Ectodermal cell (in vitro differentiated cells): ENCODE data around the gene ATXN1L.
A peak's percentile ranks its signal among the peaks of the same experiment; 100 is the strongest.

Experiments used
- H3K27ac ChIP-seq: 2 replicates; pipeline ENCODE4 v1.7.0; 2013; ENCODE audit warnings: mild to moderate bottlenecking, low read depth, low read length; ENCODE audit not compliant: insufficient read depth, poor library complexity, severe bottlenecking
- H3K27me3 ChIP-seq: 2 replicates; pipeline ENCODE4 v1.7.0; 2013; ENCODE audit warnings: mild to moderate bottlenecking, low read length; ENCODE audit not compliant: insufficient read depth, control insufficient read depth, poor library complexity, severe bottlenecking
- H3K36me3 ChIP-seq: one replicate; pipeline ENCODE4 v1.7.0; 2013; ENCODE audit warnings: low read length; ENCODE audit not compliant: control insufficient read depth, insufficient read depth
- H3K4me1 ChIP-seq: one replicate; pipeline ENCODE4 v1.7.0; 2013; ENCODE audit warnings: low read length; ENCODE audit not compliant: control insufficient read depth, insufficient read depth
- H3K4me3 ChIP-seq: 2 replicates; pipeline ENCODE4 v1.7.0; 2013; ENCODE audit warnings: low read depth, low read length, control low read depth; ENCODE audit not compliant: insufficient read depth
- H3K9me3 ChIP-seq: 2 replicates; pipeline ENCODE4 v1.7.0; 2013; ENCODE audit warnings: mild to moderate bottlenecking, low read length, moderate library complexity; ENCODE audit not compliant: control insufficient read depth
- WGBS, 2 experiments: methylation state at CpG; one replicate each; pipeline ENCODE4 v1.1.7; 2013; ENCODE audit warnings: missing lambda C conversion rate in 2 of 2; 5-methylcytosine and 5-hydroxymethylcytosine counted together

Gene ATXN1L

GRCh38 chr16:71867939-71868338 lies 22.2 kb downstream of the ATXN1L start:
- Histone ChIP-seq H3K27ac (no peak overlapping the region), H3K9me3 (no peaks in the 10 kb centered on the region), H3K4me1 (no peaks in the 10 kb centered on the region), H3K27me3 (no peaks in the 10 kb centered on the region), H3K4me3 (no peak overlapping the region), H3K36me3 (peaks cover 24% of the 10 kb centered on the region)
- 90 to 93% methylated on average over 3 of the region's 3 CpGs for WGBS, 2 experiments

- WGBS, 2 experiments, result 95 to 100% methylated on average over 1 of the region's 1 CpG
- Histone ChIP-seq H3K4me1 (no peaks in the 10 kb centered on the region), H3K27me3 (no peaks in the 10 kb centered on the region), H3K9me3 (no peaks in the 10 kb centered on the region), H3K36me3 (peaks cover 19% of the 10 kb centered on the region), H3K4me3 (no peak overlapping the region), H3K27ac (no peak overlapping the region)
Observed at GRCh38 chr16:71869089-71869488, 23.3 kb downstream of the ATXN1L start.

GRCh38 chr16:71870818-71871217 lies 25.0 kb downstream of the ATXN1L start:
- 95 to 100% methylated on average over 2 of the region's 2 CpGs for WGBS, 2 experiments
- no peaks in the 10 kb centered on the region for H3K9me3 ChIP-seq
- no peaks in the 10 kb centered on the region for H3K27me3 ChIP-seq
- no peak overlapping the region for H3K4me3 ChIP-seq
- H3K27ac ChIP-seq, result no peak overlapping the region
- no peaks in the 10 kb centered on the region for H3K4me1 ChIP-seq
- H3K36me3 ChIP-seq, result peaks cover 5% of the 10 kb centered on the region

GRCh38 chr16:71873199-71873598 lies 27.4 kb downstream of the ATXN1L start:
- no peaks in the 10 kb centered on the region for H3K4me1 ChIP-seq
- H3K36me3 ChIP-seq, result peaks cover 8% of the 10 kb centered on the region
- no peaks in the 10 kb centered on the region for H3K27me3 ChIP-seq
- no peak overlapping the region for H3K27ac ChIP-seq
- H3K4me3 ChIP-seq, result no peak overlapping the region
- 94 to 95% methylated on average over 4 of the region's 4 CpGs for WGBS, 2 experiments
- no peaks in the 10 kb centered on the region for H3K9me3 ChIP-seq

GRCh38 chr16:71878911-71879310 lies 33.1 kb downstream of the ATXN1L start:
- no peaks in the 10 kb centered on the region for H3K9me3 ChIP-seq
- H3K4me1 ChIP-seq, result peaks cover 2% of the 10 kb centered on the region
- WGBS, 2 experiments, result 68 to 69% methylated on average over 4 of the region's 4 CpGs
- H3K27ac ChIP-seq, result no peak overlapping the region
- no peak overlapping the region for H3K4me3 ChIP-seq
- H3K27me3 ChIP-seq, result no peaks in the 10 kb centered on the region
- H3K36me3 ChIP-seq, result peaks cover 17% of the 10 kb centered on the region

- Histone ChIP-seq H3K27me3 (no peaks in the 10 kb centered on the region), H3K9me3 (no peaks in the 10 kb centered on the region), H3K36me3 (peaks cover 17% of the 10 kb centered on the region), H3K4me1 (peaks cover 2% of the 10 kb centered on the region), H3K27ac (no peak overlapping the region), H3K4me3 (no peak overlapping the region)
- 92 to 93% methylated on average over 3 to 4 of the region's 4 CpGs for WGBS, 2 experiments
Observed at GRCh38 chr16:71880176-71880575, 34.4 kb downstream of the ATXN1L start.

- whole genome bisulfite sequencing, 2 experiments, result 12 to 16% methylated on average over 7 to 8 of the region's 9 CpGs
- no peak overlapping the region for H3K27ac ChIP-seq
- H3K4me1 ChIP-seq, result peaks cover 2% of the 10 kb centered on the region
Observed at GRCh38 chr16:71882505-71883167, 36.9 kb downstream of the ATXN1L start.

GRCh38 chr16:71883168-71883848 lies 37.5 kb downstream of the ATXN1L start:
- Histone ChIP-seq H3K4me3 (peak overlapping the region; percentile 89), H3K36me3 (peaks cover 9% of the 10 kb centered on the region), H3K27me3 (no peaks in the 10 kb centered on the region), H3K27ac (peak overlapping the region; percentile 87), H3K9me3 (no peaks in the 10 kb centered on the region), H3K4me1 (peaks cover 2% of the 10 kb centered on the region)
- WGBS, 2 experiments, result 0 to 1% methylated on average over 46 of the region's 46 CpGs

More at GRCh38 chr16:71882505-71883167, 36.9 kb downstream of the ATXN1L start:
- Histone ChIP-seq H3K4me3 (peak overlapping the region; percentile 89), H3K36me3 (peaks cover 11% of the 10 kb centered on the region), H3K27me3 (no peaks in the 10 kb centered on the region), H3K9me3 (no peaks in the 10 kb centered on the region)

GRCh38 chr16:71883849-71884638 lies 38.3 kb downstream of the ATXN1L start, which contains the start of gene ZNF821:
Gene ZNF821, minus strand, starts transcription at chr16:71884182. Its CDS starts 4,236 bp downstream, at chr16:71879946.
- Histone ChIP-seq H3K4me1 (peaks cover 2% of the 10 kb centered on the region), H3K36me3 (peaks cover 2% of the 10 kb centered on the region), H3K27ac (peak within 1 kb of the TSS; percentile 87), H3K27me3 (no peaks in the 10 kb centered on the region), H3K9me3 (no peaks in the 10 kb centered on the region), H3K4me3 (peak within 1 kb of the TSS; percentile 89)
- 0 to 1% methylated on average over 85 of the region's 85 CpGs for WGBS, 2 experiments

- no peak overlapping the region for H3K4me3 ChIP-seq
- 79 to 83% methylated on average over 4 of the region's 4 CpGs for WGBS, 2 experiments
- H3K27ac ChIP-seq, result no peak overlapping the region
Observed at GRCh38 chr16:71885261-71885650, 39.5 kb downstream of the ATXN1L start.

More at GRCh38 chr16:71885261-71885650, 39.5 kb downstream of the ATXN1L start:
- Histone ChIP-seq H3K36me3 (no peaks in the 10 kb centered on the region), H3K4me1 (peaks cover 2% of the 10 kb centered on the region), H3K9me3 (no peaks in the 10 kb centered on the region), H3K27me3 (no peaks in the 10 kb centered on the region)
